Right lobe of liver (tissue), 6 donors: ENCODE results near the gene TNNC2. TPM values are rescaled to one million over a fixed set of nuclear protein-coding genes. Genes with fewer than 3 reads are reported as not detected.

ENCODE experiments used
- ATAC-seq, 4 donors: fragments of 200-7000 bp; cut with Tn5 transposase; one replicate each; pipeline ENCODE4 v1.9.1; 2020; ENCODE audit warnings: mild to moderate bottlenecking in 4 of 4, moderate library complexity in 4 of 4
- DNase-seq, 3 donors: peaks; one replicate each; pipeline ENCODE4 v3.0.0-alpha.2; 2020
- H3K27ac ChIP-seq, 3 donors: fragments of 200-600 bp; one replicate each; pipeline ENCODE4 v1.8.0; 2022
- H3K27me3 ChIP-seq, 2 donors: fragments of 200-600 bp; one replicate each; pipeline ENCODE4 v1.8.0; 2022
- H3K36me3 ChIP-seq, 4 donors: fragments of 200-600 bp; sonication (generic) in 1 of 4; one replicate each; pipeline versions ENCODE4 v1.5.1 to v1.8.0; 2017 to 2022; ENCODE audit warnings: control low read depth in 1 of 4
- H3K4me1 ChIP-seq, 4 donors: fragments of 200-600 bp; sonication (generic) in 1 of 4; one replicate each; pipeline versions ENCODE4 v1.5.1 to v1.8.0; 2017 to 2022; ENCODE audit warnings: control low read depth in 1 of 4
- H3K4me3 ChIP-seq, 3 donors: fragments of 200-600 bp; one replicate each; pipeline ENCODE4 v1.8.0; 2022
- H3K9me3 ChIP-seq, 4 donors: fragments of 200-600 bp; sonication (generic) in 1 of 4; one replicate each; pipeline versions ENCODE4 v1.5.1 to v1.8.0; 2017 to 2022; ENCODE audit warnings: control low read depth in 1 of 4
- POLR2A ChIP-seq: fragments of 450-650 bp; IDR thresholded peaks from one replicate; pipeline ENCODE4 v1.6.1; 2017; ENCODE audit warnings: antibody characterized with exemption, mild to moderate bottlenecking
- WGBS: methylation state at CpG from one replicate; pipeline ENCODE4 v1.1.6; 2018; ENCODE audit warnings: low coverage, low lambda C conversion rate; ENCODE audit not compliant: insufficient coverage; ENCODE audit errors: missing lambda C conversion rate; 5-methylcytosine and 5-hydroxymethylcytosine counted together
- intact Hi-C, 2 donors: fragments of 100-400 bp; cut with DNase I; formaldehyde crosslinking; loops; one replicate each; pipeline versions ENCODE4 v1.11.2 to v1.14.1; 2022
- total RNA-seq, 6 experiments: library from RNA; depleted of rRNA in 2 of 6; stranded (reverse); fragments of >200 nt in 2 of 6; fragmentation: NEBNext Ultra II Directional in 3 of 6; extraction: Animal tissue kit (Norgen Biotek cat#: 25700) in 3 of 6; gene quantifications; one replicate each; pipeline versions ENCODE4 v1.1.0 to v1.2.4, GENCODE V29; 2016 to 2023
- TF ChIP-seq, protein P1 (sequence below), 4 donors: fragments of 200-600 bp in 3 of 4; fragments of 450-650 bp in 1 of 4; IDR thresholded peaks; one replicate each; pipeline versions ENCODE4 v1.5.1 to v1.8.0; 2016 to 2022; ENCODE audit warnings: antibody characterized with exemption in 4 of 4, mild to moderate bottlenecking in 2 of 4
- donor health status: DM: no; HTN: yes; CAD: no.
- donor health status: DM: no; HTN: no; CAD: no.
- donor health status: DM: no; HTN: no; CAD: no.
- donor health status: DM: no; HTN: yes; CAD: no.
- donor health status: DM: no; HTN: yes; CAD: no.

The TNNC2 gene
- total RNA-seq, 6 experiments from 2014 or later = 0.37 to 3.5 (median 0.86) TPM; not detected in 3

DNA sequence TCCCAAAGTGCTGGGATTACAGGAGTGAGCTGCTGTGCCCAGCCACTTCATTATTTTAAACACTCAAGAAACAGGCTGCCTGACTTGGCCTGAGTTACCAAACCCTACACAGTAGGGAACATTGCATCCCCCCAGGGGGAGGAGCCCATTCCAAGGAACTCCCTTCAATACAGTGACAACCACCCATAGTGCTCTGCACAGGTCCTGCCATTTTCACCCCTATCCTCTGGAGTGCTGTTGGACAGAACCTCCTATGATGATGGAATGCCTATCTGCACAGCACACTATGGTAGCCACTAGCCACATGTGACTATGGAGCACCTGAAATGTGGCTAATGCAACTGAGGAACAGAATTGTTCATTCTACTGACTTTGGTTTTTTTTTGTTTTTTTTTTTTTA lies 18.3 kb upstream of the TNNC2 start:
- Histone ChIP-seq H3K9me3 (no peaks in the 10 kb centered on the region), H3K27me3 (no peaks in the 10 kb centered on the region), H3K4me1 (no peaks in the 10 kb centered on the region), H3K27ac (no peak overlapping the region), H3K4me3 (no peak overlapping the region), H3K36me3 (peaks cover 0 to 62% (median 15%) of the 10 kb centered on the region in 4 donors)
- no peak for TF ChIP-seq POLR2A
- TF ChIP-seq, protein P1, sequence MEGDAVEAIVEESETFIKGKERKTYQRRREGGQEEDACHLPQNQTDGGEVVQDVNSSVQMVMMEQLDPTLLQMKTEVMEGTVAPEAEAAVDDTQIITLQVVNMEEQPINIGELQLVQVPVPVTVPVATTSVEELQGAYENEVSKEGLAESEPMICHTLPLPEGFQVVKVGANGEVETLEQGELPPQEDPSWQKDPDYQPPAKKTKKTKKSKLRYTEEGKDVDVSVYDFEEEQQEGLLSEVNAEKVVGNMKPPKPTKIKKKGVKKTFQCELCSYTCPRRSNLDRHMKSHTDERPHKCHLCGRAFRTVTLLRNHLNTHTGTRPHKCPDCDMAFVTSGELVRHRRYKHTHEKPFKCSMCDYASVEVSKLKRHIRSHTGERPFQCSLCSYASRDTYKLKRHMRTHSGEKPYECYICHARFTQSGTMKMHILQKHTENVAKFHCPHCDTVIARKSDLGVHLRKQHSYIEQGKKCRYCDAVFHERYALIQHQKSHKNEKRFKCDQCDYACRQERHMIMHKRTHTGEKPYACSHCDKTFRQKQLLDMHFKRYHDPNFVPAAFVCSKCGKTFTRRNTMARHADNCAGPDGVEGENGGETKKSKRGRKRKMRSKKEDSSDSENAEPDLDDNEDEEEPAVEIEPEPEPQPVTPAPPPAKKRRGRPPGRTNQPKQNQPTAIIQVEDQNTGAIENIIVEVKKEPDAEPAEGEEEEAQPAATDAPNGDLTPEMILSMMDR (IDR thresholded peaks at IDR 0.05) = no peak
- intact Hi-C loops = no loop called here
- DNase-seq = no peak
- ATAC-seq = no peak

DNA sequence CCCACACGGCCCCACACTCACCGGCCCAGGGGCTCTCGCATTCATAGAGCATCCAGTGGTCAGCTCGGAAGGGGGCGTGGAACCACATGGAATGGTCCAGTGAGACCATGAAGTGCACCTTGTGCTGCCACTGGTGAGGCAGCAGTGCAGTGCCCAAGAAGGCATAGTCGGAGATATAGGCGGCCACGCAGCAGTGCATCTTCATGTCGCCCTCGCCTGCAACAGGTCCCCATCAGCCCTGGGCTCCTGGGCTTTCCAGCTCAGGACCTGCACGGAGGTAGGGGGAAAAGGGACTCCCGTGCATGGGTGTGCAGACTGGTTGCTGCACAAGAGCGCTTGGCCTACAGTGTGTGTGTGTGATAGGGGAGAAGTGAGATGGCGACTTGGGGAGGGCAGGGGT lies 16.4 kb upstream of the TNNC2 start:
- Histone ChIP-seq H3K27ac (no peak overlapping the region), H3K36me3 (peaks cover 0 to 62% (median 15%) of the 10 kb centered on the region in 4 donors), H3K27me3 (no peaks in the 10 kb centered on the region), H3K4me3 (no peak overlapping the region), H3K4me1 (no peaks in the 10 kb centered on the region), H3K9me3 (no peaks in the 10 kb centered on the region)
- 67% methylated on average over 3 of the region's 14 CpGs for WGBS
- DNase-seq (no peak), ATAC-seq (peak in 1 of 4 donors; percentile 12)
- no peak for TF ChIP-seq POLR2A
- TF ChIP-seq, protein P1 (IDR thresholded peaks at IDR 0.05) = no peak
- intact Hi-C loops = no loop called here

DNA sequence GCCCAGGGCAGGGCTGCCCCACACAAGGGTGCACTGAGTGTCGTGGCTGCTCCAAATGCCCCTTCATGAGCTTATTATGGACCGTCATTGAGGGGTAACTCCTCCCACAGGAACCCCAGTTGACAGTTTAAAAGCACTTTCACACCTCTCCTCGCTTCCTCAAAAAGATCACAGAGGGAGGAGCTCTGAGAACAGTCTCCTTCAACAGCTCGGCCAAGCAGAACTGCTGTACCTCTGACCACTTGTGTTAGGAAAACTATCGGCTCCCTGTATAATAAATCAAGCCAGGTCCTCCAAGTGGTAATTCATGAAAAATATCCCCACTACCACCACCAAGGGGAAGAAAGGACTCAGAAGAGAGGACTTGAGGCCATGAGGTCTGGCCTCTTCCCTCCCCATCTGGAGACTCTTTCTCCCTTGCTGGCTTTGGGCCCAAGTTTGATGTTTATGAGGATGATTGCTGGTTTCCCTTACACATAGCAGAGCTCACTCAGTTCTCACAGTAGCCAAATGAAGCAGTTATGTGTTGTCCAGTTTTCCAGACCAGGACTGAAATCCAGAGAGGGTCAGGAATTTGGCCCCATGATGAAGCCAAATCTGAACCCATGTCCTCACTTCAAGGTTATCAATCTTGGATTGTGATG lies 15.2 kb upstream of the TNNC2 start:
- no peak overlapping the region for H3K27ac ChIP-seq

DNA sequence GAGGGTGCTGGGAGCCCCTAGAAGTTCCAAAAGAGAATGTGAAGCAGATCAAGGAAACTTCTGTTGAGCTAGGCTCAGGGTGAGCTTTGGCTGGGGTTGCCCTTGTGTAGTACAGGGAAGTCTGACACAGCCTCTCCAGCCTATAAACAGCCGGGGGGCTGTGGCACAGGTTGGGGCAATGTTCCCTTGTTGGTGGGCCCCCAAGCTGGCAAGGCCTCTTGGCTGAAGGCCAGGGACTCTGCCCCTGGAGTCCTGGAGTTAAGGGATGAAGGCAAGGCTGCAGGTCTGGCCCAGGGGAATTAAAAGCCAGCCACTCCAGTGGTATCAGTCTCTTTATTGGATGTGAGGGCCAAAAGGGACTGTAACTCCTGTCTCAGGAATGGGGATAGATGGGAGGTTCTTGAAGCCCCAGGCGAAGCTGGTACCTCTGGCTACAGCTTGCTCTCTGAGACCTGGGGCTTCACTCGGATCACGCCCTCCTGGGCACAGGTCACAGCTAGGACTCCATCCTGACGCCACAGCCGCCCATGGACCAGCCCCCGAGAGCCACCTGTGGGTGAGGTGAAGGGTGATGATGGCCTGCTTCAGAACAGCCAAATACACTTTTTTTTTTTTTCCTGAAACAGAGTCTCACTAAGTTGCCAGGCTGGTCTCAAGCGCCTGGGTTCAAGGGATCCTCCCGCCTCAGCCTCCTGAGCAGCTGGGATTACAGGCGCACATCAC lies 14.5 kb upstream of the TNNC2 start:
- no peaks in the 10 kb centered on the region for H3K9me3 ChIP-seq
- peak in 1 of 4 donors; percentile 5 for ATAC-seq
- no peak for DNase-seq
- no CpG with 5 or more reads among the region's 10 CpGs for WGBS
- no peak overlapping the region for H3K27ac ChIP-seq
- no peak for TF ChIP-seq POLR2A
- TF ChIP-seq, protein P1 (IDR thresholded peaks at IDR 0.05) = no peak
- intact Hi-C loops = no loop called here
- no peaks in the 10 kb centered on the region for H3K4me1 ChIP-seq
- H3K36me3 ChIP-seq = peaks cover 0 to 45% (median 12%) of the 10 kb centered on the region in 4 donors
- H3K4me3 ChIP-seq = no peak overlapping the region
- H3K27me3 ChIP-seq = no peaks in the 10 kb centered on the region

More for the DNA sequence above, 15.2 kb upstream of the TNNC2 start:
- Histone ChIP-seq H3K4me1 (no peaks in the 10 kb centered on the region), H3K36me3 (peaks cover 0 to 53% (median 14%) of the 10 kb centered on the region in 4 donors), H3K27me3 (no peaks in the 10 kb centered on the region), H3K4me3 (no peak overlapping the region), H3K9me3 (no peaks in the 10 kb centered on the region)
- intact Hi-C loops = no loop called here
- 33% methylated on average over 1 of the region's 5 CpGs for WGBS
- DNase-seq (no peak), ATAC-seq (peak in 3 of 4 donors; percentile 12 to 33 (median 24))
- TF ChIP-seq POLR2A = no peak
- TF ChIP-seq, protein P1 (IDR thresholded peaks at IDR 0.05) = no peak
